ENCODE measurements around the gene SUOX.

Gene SUOX

DNA sequence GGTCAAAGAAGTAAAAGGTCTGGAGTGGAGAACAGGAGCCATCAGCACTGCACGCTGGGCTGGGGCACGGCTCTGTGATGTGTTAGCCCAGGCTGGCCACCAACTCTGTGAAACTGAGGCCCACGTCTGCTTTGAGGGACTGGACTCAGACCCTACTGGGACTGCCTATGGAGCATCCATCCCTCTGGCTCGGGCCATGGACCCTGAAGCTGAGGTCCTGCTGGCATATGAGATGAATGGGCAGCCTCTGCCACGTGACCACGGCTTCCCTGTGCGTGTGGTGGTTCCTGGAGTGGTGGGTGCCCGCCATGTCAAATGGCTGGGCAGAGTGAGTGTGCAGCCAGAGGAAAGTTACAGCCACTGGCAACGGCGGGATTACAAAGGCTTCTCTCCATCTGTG lies 7.1 kb downstream of the SUOX start:
- DNase-seq (ENCODE audit: low read depth) = no peak
- peaks cover 30% of the 10 kb centered on the region for H3K36me3 ChIP-seq (ENCODE audit: control insufficient read depth, insufficient read depth, low read length, severe bottlenecking)
- no peak overlapping the region for H3K4me3 ChIP-seq (ENCODE audit: low read length)
- peaks cover 10% of the 10 kb centered on the region for H3K4me1 ChIP-seq (ENCODE audit: control insufficient read depth, insufficient read depth, low read length)
- H3K9ac ChIP-seq (ENCODE audit: low read length) = no peak overlapping the region
- no peaks in the 10 kb centered on the region for H3K27me3 ChIP-seq (replicated peaks; ENCODE audit: control insufficient read depth, insufficient read depth, low read length)
- no peaks in the 10 kb centered on the region for H3K9me3 ChIP-seq (ENCODE audit: control insufficient read depth, low read length)

DNA sequence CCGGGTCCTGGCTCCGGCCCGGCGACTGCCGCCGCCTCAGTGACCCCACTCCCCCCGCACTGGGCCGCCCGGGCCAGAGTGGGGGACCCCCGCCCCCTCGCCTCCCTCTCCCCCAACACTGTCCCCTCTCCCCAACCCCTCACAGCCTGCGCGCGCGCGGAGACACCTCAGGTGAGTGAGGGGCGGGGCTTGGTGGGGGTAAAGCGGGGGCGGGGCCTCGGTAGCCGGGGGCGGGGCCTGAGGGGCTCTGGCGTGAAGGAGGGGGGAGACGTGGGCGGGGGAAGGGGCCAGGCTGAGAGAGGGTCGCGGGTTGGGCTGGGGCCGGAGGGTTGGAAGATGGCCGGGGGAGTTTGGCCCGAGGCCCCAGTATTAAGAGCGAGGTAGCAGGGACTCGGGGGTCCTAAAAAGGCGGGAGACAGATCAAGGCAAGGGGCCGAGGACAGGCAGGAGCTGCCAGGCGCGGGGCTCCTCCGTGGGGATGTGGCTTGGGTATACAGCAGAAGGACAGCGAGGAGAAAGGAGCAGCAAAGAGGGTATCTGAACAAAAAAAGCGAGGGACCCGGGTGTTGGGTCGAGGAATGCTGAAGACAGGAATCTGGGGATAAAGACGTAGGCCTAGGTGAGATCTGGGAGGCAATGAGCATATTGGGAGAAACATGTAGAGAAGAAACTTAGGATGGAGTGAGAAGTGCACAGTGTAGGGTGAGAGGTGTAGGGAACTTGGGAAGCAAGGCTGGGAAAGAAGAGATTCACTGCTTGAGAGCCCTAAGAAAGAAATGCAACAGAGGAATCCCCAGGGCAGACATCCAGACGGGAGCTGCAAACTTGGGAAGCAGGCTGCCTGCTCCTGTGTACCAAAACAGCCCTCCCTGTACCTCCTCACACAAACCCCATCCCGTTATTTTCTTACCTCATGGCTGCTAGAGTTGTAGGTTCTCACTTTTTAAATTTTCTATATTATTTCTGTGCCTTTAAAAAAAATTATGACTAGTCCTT lies 10.8 kb downstream of the SUOX start:
- DNase-seq (ENCODE audit: low read depth) = peak; percentile 71
- H3K36me3 ChIP-seq (ENCODE audit: control insufficient read depth, insufficient read depth, low read length, severe bottlenecking) = peaks cover 18% of the 10 kb centered on the region
- H3K9ac ChIP-seq (ENCODE audit: low read length) = peak overlapping the region; percentile 89
- H3K4me3 ChIP-seq (ENCODE audit: low read length) = peak overlapping the region; percentile 87
- H3K9me3 ChIP-seq (ENCODE audit: control insufficient read depth, low read length) = no peaks in the 10 kb centered on the region
- H3K27me3 ChIP-seq (replicated peaks; ENCODE audit: control insufficient read depth, insufficient read depth, low read length) = no peaks in the 10 kb centered on the region
- peaks cover 36% of the 10 kb centered on the region for H3K4me1 ChIP-seq (ENCODE audit: control insufficient read depth, insufficient read depth, low read length)

DNA sequence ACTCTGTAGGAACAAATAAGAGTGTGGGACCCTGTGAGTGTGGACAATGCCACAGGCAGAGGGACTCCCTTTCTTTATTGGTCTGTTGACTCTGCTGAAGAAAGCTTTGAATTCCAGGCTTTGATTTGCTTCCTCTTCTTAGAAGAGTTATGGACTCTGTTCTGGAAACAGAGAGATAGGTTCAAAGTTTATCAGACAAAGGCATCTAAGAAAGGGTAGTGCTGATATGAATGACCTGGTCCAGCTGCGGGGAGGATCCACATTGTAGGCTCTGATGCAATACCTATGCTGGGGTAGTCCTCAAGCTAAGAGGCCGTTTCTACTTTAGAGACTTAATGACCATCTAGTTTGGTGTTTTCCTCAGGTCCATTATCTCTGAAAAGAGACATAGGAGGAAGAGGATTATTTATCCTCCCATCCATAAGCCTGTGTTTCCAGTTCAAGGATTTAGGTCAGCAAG lies 13.1 kb downstream of the SUOX start:
- Histone ChIP-seq H3K27me3 (replicated peaks; ENCODE audit: control insufficient read depth, insufficient read depth, low read length) (no peaks in the 10 kb centered on the region), H3K4me3 (ENCODE audit: low read length) (peak overlapping the region; percentile 22), H3K9me3 (ENCODE audit: control insufficient read depth, low read length) (no peaks in the 10 kb centered on the region), H3K4me1 (ENCODE audit: control insufficient read depth, insufficient read depth, low read length) (peaks cover 36% of the 10 kb centered on the region), H3K36me3 (ENCODE audit: control insufficient read depth, insufficient read depth, low read length, severe bottlenecking) (peaks cover under 1% of the 10 kb centered on the region), H3K9ac (ENCODE audit: low read length) (peak overlapping the region; percentile 74)
- DNase-seq (ENCODE audit: low read depth) = no peak

DNA sequence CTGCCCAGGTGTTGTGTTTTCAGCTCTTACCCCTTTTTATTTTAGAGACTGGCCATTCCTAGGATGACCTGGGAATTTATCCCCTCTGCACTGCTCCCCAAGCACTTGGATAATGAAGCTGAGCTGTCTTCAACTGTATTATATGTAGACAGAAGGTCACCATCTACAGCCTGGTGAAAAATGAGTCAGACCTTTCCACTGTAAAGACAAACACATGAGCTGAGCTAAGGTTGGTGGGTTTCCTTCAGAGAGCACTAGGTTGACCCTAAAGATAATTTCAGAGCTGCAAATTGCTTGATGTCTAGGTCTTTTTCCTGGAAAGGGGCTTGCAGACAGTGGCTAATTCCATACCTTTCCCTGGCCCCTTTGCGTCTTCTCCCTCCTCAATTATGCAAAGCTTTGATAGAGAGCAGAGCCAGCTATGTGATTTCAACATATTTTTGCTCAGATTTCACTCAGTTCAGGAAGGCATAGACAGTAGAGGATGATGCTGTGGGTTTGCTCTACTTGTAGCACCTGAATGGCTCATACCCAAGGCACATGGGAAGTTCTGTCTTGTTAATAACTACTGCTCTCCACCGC lies 14.5 kb downstream of the SUOX start:
- no peaks in the 10 kb centered on the region for H3K27me3 ChIP-seq (replicated peaks; ENCODE audit: control insufficient read depth, insufficient read depth, low read length)
- H3K9ac ChIP-seq (ENCODE audit: low read length) = no peak overlapping the region
- no peaks in the 10 kb centered on the region for H3K9me3 ChIP-seq (ENCODE audit: control insufficient read depth, low read length)
- peak; percentile 17 for DNase-seq (ENCODE audit: low read depth)
- peaks cover 36% of the 10 kb centered on the region for H3K4me1 ChIP-seq (ENCODE audit: control insufficient read depth, insufficient read depth, low read length)
- H3K36me3 ChIP-seq (ENCODE audit: control insufficient read depth, insufficient read depth, low read length, severe bottlenecking) = no peaks in the 10 kb centered on the region
- no peak overlapping the region for H3K4me3 ChIP-seq (ENCODE audit: low read length)

DNA sequence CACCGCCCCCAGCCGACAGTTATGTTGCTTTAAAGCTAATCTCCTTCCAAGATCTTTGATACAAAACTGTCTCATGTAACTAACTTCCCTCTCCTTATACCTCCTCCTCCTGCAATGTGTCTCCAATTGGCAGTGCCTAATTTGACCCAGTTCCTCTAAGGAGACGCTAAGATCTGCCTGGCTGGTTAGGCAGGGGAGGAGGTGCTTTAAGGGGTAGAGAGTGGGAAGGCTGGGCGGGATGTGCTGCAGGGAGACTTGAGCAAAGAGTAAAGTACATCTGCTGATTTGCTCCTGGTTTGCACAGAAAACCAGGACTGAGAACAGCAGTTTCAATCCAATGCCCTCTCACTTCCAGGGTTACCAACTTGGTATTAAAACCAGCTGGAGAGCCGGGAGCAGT lies 16.4 kb downstream of the SUOX start:
- no peak for DNase-seq (ENCODE audit: low read depth)
- Histone ChIP-seq H3K4me1 (ENCODE audit: control insufficient read depth, insufficient read depth, low read length) (peaks cover 31% of the 10 kb centered on the region), H3K9me3 (ENCODE audit: control insufficient read depth, low read length) (no peaks in the 10 kb centered on the region), H3K27me3 (replicated peaks; ENCODE audit: control insufficient read depth, insufficient read depth, low read length) (no peaks in the 10 kb centered on the region), H3K36me3 (ENCODE audit: control insufficient read depth, insufficient read depth, low read length, severe bottlenecking) (peaks cover 2% of the 10 kb centered on the region), H3K4me3 (ENCODE audit: low read length) (no peak overlapping the region), H3K9ac (ENCODE audit: low read length) (no peak overlapping the region)

DNA sequence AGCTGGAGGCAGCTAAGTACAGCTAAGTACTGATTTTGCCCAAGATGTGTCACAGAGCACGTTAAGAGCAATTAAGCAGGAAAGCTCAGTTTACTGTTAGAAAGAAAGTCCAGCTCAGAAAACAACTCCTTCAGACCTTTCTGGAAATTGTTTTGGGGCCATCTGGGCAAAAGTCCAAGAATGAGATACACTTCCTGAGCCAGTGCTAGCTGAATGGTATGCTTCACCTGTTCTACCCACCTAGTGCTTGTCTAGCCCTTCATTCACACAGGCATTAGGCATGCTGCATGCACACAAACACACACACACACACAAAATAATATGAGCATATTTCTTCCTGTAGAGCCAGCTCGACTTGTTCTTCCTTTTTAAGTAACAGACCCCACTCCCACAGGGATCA lies 17.1 kb downstream of the SUOX start:
- H3K9me3 ChIP-seq (ENCODE audit: control insufficient read depth, low read length) = no peaks in the 10 kb centered on the region

DNA sequence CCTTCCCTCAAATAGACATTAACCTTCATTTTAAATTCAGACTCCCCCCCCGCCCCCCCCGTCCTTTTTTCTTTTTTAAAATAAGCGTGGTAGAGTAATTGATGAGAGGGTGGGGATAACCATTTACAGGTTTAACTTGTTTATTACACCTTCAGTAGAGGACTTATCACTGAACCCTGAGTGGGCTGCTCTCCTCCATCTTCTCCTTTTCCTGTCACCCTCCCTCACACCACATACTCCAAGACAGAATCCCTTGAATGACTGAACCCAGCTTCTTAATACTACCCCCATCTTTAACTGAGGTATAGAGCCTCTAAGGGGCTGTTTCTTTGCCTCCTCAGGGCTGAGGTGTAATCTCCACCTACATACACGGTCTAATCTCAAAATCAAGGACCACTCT lies 20.1 kb downstream of the SUOX start:
- Histone ChIP-seq H3K4me1 (ENCODE audit: control insufficient read depth, insufficient read depth, low read length) (peaks cover 27% of the 10 kb centered on the region), H3K4me3 (ENCODE audit: low read length) (no peak overlapping the region), H3K36me3 (ENCODE audit: control insufficient read depth, insufficient read depth, low read length, severe bottlenecking) (peaks cover 3% of the 10 kb centered on the region), H3K9me3 (ENCODE audit: control insufficient read depth, low read length) (no peaks in the 10 kb centered on the region), H3K9ac (ENCODE audit: low read length) (no peak overlapping the region), H3K27me3 (replicated peaks; ENCODE audit: control insufficient read depth, insufficient read depth, low read length) (no peaks in the 10 kb centered on the region)
- DNase-seq (ENCODE audit: low read depth) = no peak

More for the DNA sequence above, 17.1 kb downstream of the SUOX start:
- Histone ChIP-seq H3K4me1 (ENCODE audit: control insufficient read depth, insufficient read depth, low read length) (peaks cover 26% of the 10 kb centered on the region), H3K27me3 (replicated peaks; ENCODE audit: control insufficient read depth, insufficient read depth, low read length) (no peaks in the 10 kb centered on the region), H3K9ac (ENCODE audit: low read length) (no peak overlapping the region), H3K4me3 (ENCODE audit: low read length) (no peak overlapping the region), H3K36me3 (ENCODE audit: control insufficient read depth, insufficient read depth, low read length, severe bottlenecking) (peaks cover 3% of the 10 kb centered on the region)
- DNase-seq (ENCODE audit: low read depth) = no peak

DNA sequence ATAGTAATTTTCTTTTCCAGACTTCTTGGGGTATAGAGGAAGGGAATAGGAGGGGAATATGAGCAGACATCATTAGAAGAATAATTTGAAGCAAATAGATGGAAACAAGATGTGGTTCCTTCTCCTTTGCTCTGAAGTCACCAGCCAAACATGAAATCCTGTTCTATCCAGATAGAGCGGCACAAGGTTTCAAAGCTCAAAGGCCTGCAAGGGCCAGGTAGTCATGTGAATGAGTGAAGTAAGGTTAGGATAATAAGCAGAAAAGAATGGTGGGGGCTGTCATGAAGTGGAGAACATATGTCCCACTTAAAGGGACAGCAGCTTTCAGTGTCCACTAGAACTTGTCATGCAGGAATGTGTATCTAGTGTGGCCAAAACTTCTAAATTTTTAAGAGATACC lies 21.3 kb downstream of the SUOX start:
- Histone ChIP-seq H3K9me3 (ENCODE audit: control insufficient read depth, low read length) (no peaks in the 10 kb centered on the region), H3K9ac (ENCODE audit: low read length) (no peak overlapping the region), H3K36me3 (ENCODE audit: control insufficient read depth, insufficient read depth, low read length, severe bottlenecking) (peaks cover 3% of the 10 kb centered on the region), H3K4me1 (ENCODE audit: control insufficient read depth, insufficient read depth, low read length) (peaks cover 29% of the 10 kb centered on the region), H3K4me3 (ENCODE audit: low read length) (no peak overlapping the region), H3K27me3 (replicated peaks; ENCODE audit: control insufficient read depth, insufficient read depth, low read length) (no peaks in the 10 kb centered on the region)
- no peak for DNase-seq (ENCODE audit: low read depth)

DNA sequence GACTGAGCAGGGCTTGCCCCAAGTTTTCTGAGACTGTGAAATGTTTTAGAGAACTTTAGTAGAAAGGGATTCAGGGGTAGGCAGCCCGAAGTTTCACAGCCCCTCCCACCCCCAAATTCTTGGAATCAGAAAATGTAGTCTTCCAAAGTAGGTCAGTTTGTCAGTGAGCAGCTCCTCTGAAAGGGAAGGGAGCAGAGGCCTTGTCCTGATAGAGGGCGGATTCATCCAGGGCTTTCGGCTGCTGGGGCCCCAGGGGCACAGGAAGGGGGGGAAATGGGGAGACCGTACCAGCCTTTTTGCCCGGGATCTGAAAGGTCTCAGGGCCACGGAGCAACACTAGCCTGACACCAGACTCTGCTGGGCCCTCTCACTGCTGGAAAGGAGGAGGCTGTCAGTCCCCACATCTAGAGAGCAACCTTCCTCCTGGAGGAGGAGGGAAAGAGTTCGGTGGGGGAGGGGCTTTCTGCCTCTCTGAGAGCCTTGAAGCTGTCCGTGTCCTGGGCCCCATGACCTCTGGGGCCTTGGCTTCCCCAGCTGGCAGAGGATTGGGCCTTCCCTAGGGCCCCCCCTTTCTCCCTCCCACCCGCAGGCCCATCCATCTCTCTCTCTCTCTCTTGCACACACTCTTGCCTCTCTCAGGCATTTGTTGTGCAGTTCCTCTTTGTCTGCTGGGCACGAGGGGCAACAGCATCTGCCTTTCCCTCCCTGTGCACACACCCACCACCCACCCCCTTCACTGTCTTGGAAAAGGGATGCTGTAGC lies 23.5 kb downstream of the SUOX start, which contains the start of gene IKZF4:
Gene IKZF4, plus strand, starts transcription at position 621 of the 762 bp plus-strand sequence. CDS start 451 bp downstream, outside the sequence.
- peaks cover 29% of the 10 kb centered on the region for H3K4me1 ChIP-seq (ENCODE audit: control insufficient read depth, insufficient read depth, low read length)
- peak within 1 kb of the TSS; percentile 67 for H3K4me3 ChIP-seq (ENCODE audit: low read length)
- DNase-seq (ENCODE audit: low read depth) = peak; percentile 32

DNA sequence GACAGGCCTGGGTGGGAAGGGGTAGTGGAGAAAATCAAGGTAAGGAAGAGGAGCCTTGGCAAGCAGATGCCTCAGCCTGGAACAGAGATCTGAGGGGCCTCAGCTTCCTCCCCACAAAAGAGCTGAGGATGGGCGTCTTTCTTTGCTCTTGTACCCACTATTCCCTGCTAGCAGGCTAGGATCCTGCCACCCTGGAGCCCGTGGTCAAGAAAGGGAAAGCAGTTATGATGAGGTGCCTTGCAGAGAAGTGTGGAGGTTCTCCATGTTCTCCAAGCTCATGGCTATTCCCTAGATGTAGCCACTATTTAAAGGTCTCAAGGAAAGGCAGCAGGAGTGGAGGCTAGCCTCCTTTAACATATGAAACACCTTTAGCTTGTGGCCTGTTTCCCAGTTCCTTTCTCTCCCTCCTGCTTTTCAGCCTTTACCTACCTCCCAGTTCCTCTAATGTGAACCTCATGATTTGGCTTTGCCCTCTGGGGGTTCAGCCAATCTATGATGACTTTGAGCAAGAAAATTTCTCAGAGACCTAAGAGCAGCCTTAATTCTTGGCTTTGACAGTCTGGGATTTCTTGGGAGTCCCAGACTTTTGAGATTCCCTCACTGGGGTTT lies 24.9 kb downstream of the SUOX start:
- H3K36me3 ChIP-seq (ENCODE audit: control insufficient read depth, insufficient read depth, low read length, severe bottlenecking) = peaks cover 10% of the 10 kb centered on the region
- no peaks in the 10 kb centered on the region for H3K9me3 ChIP-seq (ENCODE audit: control insufficient read depth, low read length)
- peak overlapping the region; percentile 67 for H3K4me3 ChIP-seq (ENCODE audit: low read length)
- no peak for DNase-seq (ENCODE audit: low read depth)
- H3K9ac ChIP-seq (ENCODE audit: low read length) = peak overlapping the region; percentile 83
- peaks cover 29% of the 10 kb centered on the region for H3K4me1 ChIP-seq (ENCODE audit: control insufficient read depth, insufficient read depth, low read length)
- no peaks in the 10 kb centered on the region for H3K27me3 ChIP-seq (replicated peaks; ENCODE audit: control insufficient read depth, insufficient read depth, low read length)

More for the DNA sequence above, 23.5 kb downstream of the SUOX start, which contains the start of gene IKZF4:
- Histone ChIP-seq H3K9ac (ENCODE audit: low read length) (peak within 1 kb of the TSS; percentile 83), H3K9me3 (ENCODE audit: control insufficient read depth, low read length) (no peaks in the 10 kb centered on the region), H3K36me3 (ENCODE audit: control insufficient read depth, insufficient read depth, low read length, severe bottlenecking) (peaks cover 10% of the 10 kb centered on the region), H3K27me3 (replicated peaks; ENCODE audit: control insufficient read depth, insufficient read depth, low read length) (no peaks in the 10 kb centered on the region)
